Measurements from ENCODE around the gene CCDC92B. TPM values are rescaled to one million over a fixed set of nuclear protein-coding genes. Genes with fewer than 3 reads are reported as not detected.

CCDC92B gene
- total RNA-seq, 6 donors from 2014 or later: 0.34 TPM; not detected in 4

GRCh38 chr17:2770129-2770528 is 20.7 kb upstream of the CCDC92B start:
- Histone ChIP-seq H3K9me3 (no peaks in the 10 kb centered on the region), H3K36me3 (no peaks in the 10 kb centered on the region), H3K27me3 (peaks cover 0 to 3% (median 0%) of the 10 kb centered on the region in 4 donors), H3K4me3 (no peak overlapping the region), H3K27ac (no peak overlapping the region), H3K4me1 (no peaks in the 10 kb centered on the region)
- TF ChIP-seq POLR2AphosphoS5 (IDR thresholded peaks at IDR 0.05) (no peak), EP300 (IDR thresholded peaks at IDR 0.05) (no peak), POLR2A (IDR thresholded peaks at IDR 0.05) (no peak), CTCF (IDR thresholded peaks at IDR 0.05) (no peak)
- DNase-seq: no peak
- 54 to 59% methylated on average over 12 of the region's 12 CpGs for WGBS, 2 donors
- ATAC-seq (ENCODE audit: low FRiP score in 2 of 2): no peak

- ATAC-seq (ENCODE audit: low FRiP score in 2 of 2) (no peak), DNase-seq (no peak)
- peaks cover 7 to 15% (median 9%) of the 10 kb centered on the region in 4 donors for H3K4me1 ChIP-seq
- H3K36me3 ChIP-seq: no peaks in the 10 kb centered on the region
- no peak overlapping the region for H3K27ac ChIP-seq
- TF ChIP-seq POLR2A (IDR thresholded peaks at IDR 0.05) (no peak), CTCF (IDR thresholded peaks at IDR 0.05) (no peak), EP300 (IDR thresholded peaks at IDR 0.05) (no peak)
- H3K9me3 ChIP-seq: no peaks in the 10 kb centered on the region
- whole genome bisulfite sequencing, 2 donors: 55 to 79% methylated on average over 4 of the region's 4 CpGs
- peaks cover 5 to 20% (median 16%) of the 10 kb centered on the region in 4 donors for H3K27me3 ChIP-seq
- H3K4me3 ChIP-seq: no peak overlapping the region
These were observed 9.4 kb upstream of the CCDC92B start for GRCh38 chr17:2758870-2759269.

- H3K4me3 ChIP-seq: peak overlapping the region in 3 of 4 donors; percentile 28 to 41 (median 39)
- H3K9me3 ChIP-seq: no peaks in the 10 kb centered on the region
- H3K4me1 ChIP-seq: peaks cover 7 to 15% (median 9%) of the 10 kb centered on the region in 4 donors
- TF ChIP-seq POLR2A (IDR thresholded peaks at IDR 0.05) (no peak), EP300 (IDR thresholded peaks at IDR 0.05) (no peak), POLR2AphosphoS5 (IDR thresholded peaks at IDR 0.05) (no peak), CTCF (IDR thresholded peaks at IDR 0.05) (no peak)
- H3K27ac ChIP-seq: no peak overlapping the region
- ATAC-seq (ENCODE audit: low FRiP score in 2 of 2): peak; percentile 31 to 39
- H3K36me3 ChIP-seq: no peaks in the 10 kb centered on the region
- peaks cover 5 to 20% (median 16%) of the 10 kb centered on the region in 4 donors for H3K27me3 ChIP-seq
- no peak for DNase-seq
- 4 to 5% methylated on average over 5 to 28 of the region's 46 CpGs for whole genome bisulfite sequencing, 2 donors
These were observed 6.7 kb upstream of the CCDC92B start for GRCh38 chr17:2755891-2756724.

GRCh38 chr17:2751491-2751890 is 2.0 kb upstream of the CCDC92B start:
- ATAC-seq (ENCODE audit: low FRiP score in 2 of 2) (no peak), DNase-seq (no peak)
- Histone ChIP-seq H3K4me1 (peaks cover 9 to 28% (median 14%) of the 10 kb centered on the region in 4 donors), H3K27me3 (peaks cover 5 to 33% (median 16%) of the 10 kb centered on the region in 4 donors), H3K36me3 (no peaks in the 10 kb centered on the region), H3K27ac (no peak overlapping the region), H3K9me3 (no peaks in the 10 kb centered on the region), H3K4me3 (no peak overlapping the region)
- TF ChIP-seq EP300 (IDR thresholded peaks at IDR 0.05) (no peak), CTCF (IDR thresholded peaks at IDR 0.05) (no peak), POLR2AphosphoS5 (IDR thresholded peaks at IDR 0.05) (no peak), POLR2A (IDR thresholded peaks at IDR 0.05) (no peak)
- 54 to 76% methylated on average over 2 of the region's 2 CpGs for WGBS, 2 donors

Data from upper lobe of left lung (tissue), 6 donors.